NB4 (cell line): ENCODE results near the gene AIMP1.

Experiments
- DNase-seq: peaks from one replicate; pipeline ENCODE4 v3.0.0; 2010; ENCODE audit warnings: low read depth
- H3K4me3 ChIP-seq: one replicate; pipeline ENCODE4 v1.5.1; 2011; ENCODE audit warnings: mild to moderate bottlenecking, low read depth, low read length, moderate library complexity
- CTCF ChIP-seq: IDR thresholded peaks from one replicate; pipeline ENCODE4 v1.5.1; 2012; ENCODE audit warnings: low read depth, low read length
- MYC ChIP-seq: IDR thresholded peaks from 2 replicates; pipeline ENCODE4 v1.6.1; 2011; ENCODE audit warnings: low read depth, low read length
- POLR2A ChIP-seq: IDR thresholded peaks from 2 replicates; pipeline ENCODE4 v1.6.1; 2011; ENCODE audit warnings: mild to moderate bottlenecking; ENCODE audit not compliant: insufficient read length; ENCODE audit errors: extremely low read depth
- TF ChIP-seq, protein P1 (sequence below): IDR thresholded peaks from 2 replicates; pipeline ENCODE4 v1.6.1; 2011; ENCODE audit warnings: low read depth, low read length

The AIMP1 gene

DNA sequence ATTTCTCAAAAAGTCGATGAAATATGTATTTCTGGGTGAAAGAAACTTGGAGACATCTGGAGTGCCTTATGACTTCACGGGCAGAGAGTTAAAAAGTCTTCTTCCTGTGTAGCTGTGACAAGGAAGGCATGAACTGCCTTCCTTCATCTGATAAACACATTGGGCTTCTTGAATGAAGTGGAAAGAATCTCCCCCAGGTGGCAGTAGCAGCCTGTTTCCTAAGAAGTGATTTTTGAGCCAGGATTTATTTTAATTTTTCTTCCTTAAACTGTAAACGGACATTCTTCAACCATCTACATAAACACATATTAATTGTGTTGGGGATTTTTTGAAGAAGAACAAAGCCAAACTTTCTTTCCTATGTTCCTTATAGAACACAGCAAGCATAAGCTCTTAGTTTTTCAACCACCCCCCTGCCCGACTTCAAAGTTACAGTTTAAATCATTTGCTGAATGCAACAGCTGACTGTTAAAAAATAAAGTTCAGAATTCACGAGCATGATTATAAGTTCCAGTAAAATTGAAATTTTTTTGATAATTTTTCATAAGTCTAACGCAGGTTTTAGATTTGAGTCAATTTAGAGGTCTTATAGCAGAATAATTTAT is 53.2 kb downstream of the AIMP1 start:
- peak; percentile 85 for DNase-seq
- H3K4me3 ChIP-seq, result no peak overlapping the region

GRCh38 chr4:106370214-106370613 is 53.9 kb downstream of the AIMP1 start:
- no peak for TF ChIP-seq MYC
- TF ChIP-seq, protein P1, sequence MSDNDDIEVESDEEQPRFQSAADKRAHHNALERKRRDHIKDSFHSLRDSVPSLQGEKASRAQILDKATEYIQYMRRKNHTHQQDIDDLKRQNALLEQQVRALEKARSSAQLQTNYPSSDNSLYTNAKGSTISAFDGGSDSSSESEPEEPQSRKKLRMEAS, result no peak
- no peak for TF ChIP-seq CTCF
- no peak for TF ChIP-seq POLR2A
- DNase-seq, result peak; percentile 23
- no peak overlapping the region for H3K4me3 ChIP-seq

More for the DNA sequence above, 53.2 kb downstream of the AIMP1 start:
- TF ChIP-seq MYC (peak; percentile 38; the same call in 1 of the 2 replicates), CTCF (peak; percentile 61), POLR2A (no peak)
- TF ChIP-seq, protein P1, result peak; percentile 50

- H3K4me3 ChIP-seq, result no peak overlapping the region
- TF ChIP-seq POLR2A, result no peak
- DNase-seq, result no peak
These were observed 54.8 kb downstream of the AIMP1 start for GRCh38 chr4:106371161-106371560.

GRCh38 chr4:106373026-106373425 is 56.7 kb downstream of the AIMP1 start:
- DNase-seq, result no peak
- no peak for TF ChIP-seq CTCF
- TF ChIP-seq MYC, result no peak
- TF ChIP-seq, protein P1, result no peak
- TF ChIP-seq POLR2A, result no peak
- no peak overlapping the region for H3K4me3 ChIP-seq

GRCh38 chr4:106380179-106380578 is 63.8 kb downstream of the AIMP1 start:
- no peak overlapping the region for H3K4me3 ChIP-seq
- DNase-seq, result no peak
- TF ChIP-seq, protein P1, result no peak
- TF ChIP-seq MYC (no peak), CTCF (no peak), POLR2A (no peak)

- no peak for DNase-seq
- TF ChIP-seq POLR2A (no peak), MYC (no peak), CTCF (no peak)
- TF ChIP-seq, protein P1, result no peak
- H3K4me3 ChIP-seq, result no peak overlapping the region
These were observed 68.5 kb downstream of the AIMP1 start for GRCh38 chr4:106384878-106385277.
